Coronary artery (tissue), 2 donors: ENCODE results near the gene DEAF1.

Experiments
- DNase-seq: peaks from one replicate; pipeline ENCODE4 v3.0.0-alpha.2; 2017; ENCODE audit warnings: low spot score
- H3K27ac ChIP-seq, 2 donors: fragments of 200-600 bp; sonication (generic); one replicate each; pipeline ENCODE4 v1.5.1; 2016 to 2019
- H3K4me3 ChIP-seq: fragments of 200-600 bp; sonication (generic); 2 replicates; pipeline ENCODE4 v1.5.1; 2016; ENCODE audit warnings: mild to moderate bottlenecking, moderate library complexity
- TF ChIP-seq, protein P1 (sequence below): fragments of 200-600 bp; sonication (generic); IDR thresholded peaks from one replicate; pipeline ENCODE4 v1.5.1; 2019; ENCODE audit warnings: antibody characterized with exemption

Gene DEAF1

DNA sequence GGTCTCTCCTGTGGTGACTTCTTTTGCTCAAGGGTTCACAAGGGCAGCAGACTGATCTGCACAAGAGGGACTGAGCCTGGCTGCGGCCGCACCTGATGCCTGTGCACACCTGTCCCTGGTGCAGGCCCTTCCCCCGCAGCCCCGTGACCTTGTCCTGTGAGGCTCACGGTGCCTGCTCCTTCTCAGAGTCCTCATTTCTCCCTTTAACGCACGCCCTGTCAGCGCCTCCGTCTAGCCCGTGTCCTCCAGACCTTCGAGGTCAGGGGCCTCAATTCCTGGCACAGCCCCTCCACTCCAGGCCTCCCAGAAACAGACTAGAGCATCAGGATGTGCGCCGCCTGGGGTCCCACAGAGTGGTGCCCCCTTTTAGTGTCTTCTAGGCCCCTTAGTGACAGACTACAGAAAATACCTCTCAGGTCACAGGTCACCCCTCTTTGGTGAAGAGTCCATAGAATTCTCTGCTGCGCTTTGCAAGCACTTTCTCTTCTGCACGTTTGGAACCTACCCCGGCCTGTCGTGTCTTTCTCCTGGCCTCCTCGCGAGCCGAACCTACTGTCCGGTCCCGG lies 59.0 kb downstream of the DEAF1 start:
- no peak for DNase-seq
- no peak overlapping the region for H3K27ac ChIP-seq
- TF ChIP-seq, protein P1, sequence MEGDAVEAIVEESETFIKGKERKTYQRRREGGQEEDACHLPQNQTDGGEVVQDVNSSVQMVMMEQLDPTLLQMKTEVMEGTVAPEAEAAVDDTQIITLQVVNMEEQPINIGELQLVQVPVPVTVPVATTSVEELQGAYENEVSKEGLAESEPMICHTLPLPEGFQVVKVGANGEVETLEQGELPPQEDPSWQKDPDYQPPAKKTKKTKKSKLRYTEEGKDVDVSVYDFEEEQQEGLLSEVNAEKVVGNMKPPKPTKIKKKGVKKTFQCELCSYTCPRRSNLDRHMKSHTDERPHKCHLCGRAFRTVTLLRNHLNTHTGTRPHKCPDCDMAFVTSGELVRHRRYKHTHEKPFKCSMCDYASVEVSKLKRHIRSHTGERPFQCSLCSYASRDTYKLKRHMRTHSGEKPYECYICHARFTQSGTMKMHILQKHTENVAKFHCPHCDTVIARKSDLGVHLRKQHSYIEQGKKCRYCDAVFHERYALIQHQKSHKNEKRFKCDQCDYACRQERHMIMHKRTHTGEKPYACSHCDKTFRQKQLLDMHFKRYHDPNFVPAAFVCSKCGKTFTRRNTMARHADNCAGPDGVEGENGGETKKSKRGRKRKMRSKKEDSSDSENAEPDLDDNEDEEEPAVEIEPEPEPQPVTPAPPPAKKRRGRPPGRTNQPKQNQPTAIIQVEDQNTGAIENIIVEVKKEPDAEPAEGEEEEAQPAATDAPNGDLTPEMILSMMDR: no peak
- H3K4me3 ChIP-seq: no peak overlapping the region

- TF ChIP-seq, protein P1: no peak
- no peak overlapping the region for H3K4me3 ChIP-seq
- no peak overlapping the region for H3K27ac ChIP-seq
- DNase-seq: no peak
These were observed 64.2 kb downstream of the DEAF1 start for GRCh38 chr11:630871-631270.

DNA sequence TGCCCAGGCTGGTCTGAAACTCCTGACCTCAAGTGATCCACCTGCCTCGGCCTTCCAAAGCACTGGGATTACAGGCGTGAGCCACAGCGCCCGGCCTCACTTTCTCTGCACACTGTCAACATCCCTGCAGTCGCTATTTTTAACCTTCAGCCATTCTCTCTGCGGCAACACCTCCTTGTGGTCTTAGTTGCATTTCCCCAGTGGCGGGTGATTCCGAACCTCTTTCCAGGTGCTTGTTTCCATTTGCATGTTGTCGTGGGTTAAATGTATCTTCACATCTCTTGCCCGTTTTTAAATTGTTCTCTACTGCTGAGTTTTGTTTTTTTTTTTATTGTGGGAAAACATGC lies 65.8 kb downstream of the DEAF1 start:
- TF ChIP-seq, protein P1: no peak
- DNase-seq: no peak
- no peak overlapping the region for H3K4me3 ChIP-seq
- H3K27ac ChIP-seq: no peak overlapping the region

GRCh38 chr11:628056-628455 lies 67.0 kb downstream of the DEAF1 start:
- Histone ChIP-seq H3K27ac (no peak overlapping the region), H3K4me3 (no peak overlapping the region)
- TF ChIP-seq, protein P1: no peak
- peak; percentile 68 for DNase-seq

- Histone ChIP-seq H3K27ac (no peak overlapping the region), H3K4me3 (no peak overlapping the region)
- TF ChIP-seq, protein P1: no peak
- DNase-seq: no peak
These were observed 67.8 kb downstream of the DEAF1 start for GRCh38 chr11:627308-627576.

GRCh38 chr11:626475-627307 lies 68.3 kb downstream of the DEAF1 start, which contains the start of gene SCT:
Gene SCT (minus strand): TSS chr11:627181. CDS start chr11:627143, 38 bp downstream.
- Histone ChIP-seq H3K27ac (no peak within 1 kb of the TSS), H3K4me3 (no peak within 1 kb of the TSS)
- peak; percentile 72 for DNase-seq
- TF ChIP-seq, protein P1: no peak

- H3K4me3 ChIP-seq: no peak overlapping the region
- no peak for DNase-seq
- TF ChIP-seq, protein P1: no peak
- no peak overlapping the region for H3K27ac ChIP-seq
These were observed 69.3 kb downstream of the DEAF1 start for GRCh38 chr11:625636-626268.
